Stimulated activated CD8-positive, alpha-beta memory T cell treated with anti-CD3 and anti-CD28 coated beads, Interleukin-7, amount 100 ng/mL, for 48 hours (primary cell): ENCODE data around the gene HDAC5.
"Not testable (repeated sequence)": the region's sequence is repeated elsewhere in the genome, so short reads cannot be mapped to it uniquely, and the experiment has no call there.

Experiments
- DNase-seq, 2 donors: peaks; one replicate each; pipeline ENCODE4 v3.0.0-alpha.2; 2020; ENCODE audit warnings: low read depth in 1 of 2; ENCODE audit errors: extremely low read depth in 1 of 2

The HDAC5 gene

GRCh38 chr17:44133918-44134476 is 10.6 kb upstream of the HDAC5 start:
- no peak for DNase-seq

GRCh38 chr17:44132275-44132821 is 8.9 kb upstream of the HDAC5 start:
- no peak for DNase-seq

- DNase-seq = not testable (repeated sequence)
Measured at GRCh38 chr17:44131372-44131771, 7.9 kb upstream of the HDAC5 start.

DNA sequence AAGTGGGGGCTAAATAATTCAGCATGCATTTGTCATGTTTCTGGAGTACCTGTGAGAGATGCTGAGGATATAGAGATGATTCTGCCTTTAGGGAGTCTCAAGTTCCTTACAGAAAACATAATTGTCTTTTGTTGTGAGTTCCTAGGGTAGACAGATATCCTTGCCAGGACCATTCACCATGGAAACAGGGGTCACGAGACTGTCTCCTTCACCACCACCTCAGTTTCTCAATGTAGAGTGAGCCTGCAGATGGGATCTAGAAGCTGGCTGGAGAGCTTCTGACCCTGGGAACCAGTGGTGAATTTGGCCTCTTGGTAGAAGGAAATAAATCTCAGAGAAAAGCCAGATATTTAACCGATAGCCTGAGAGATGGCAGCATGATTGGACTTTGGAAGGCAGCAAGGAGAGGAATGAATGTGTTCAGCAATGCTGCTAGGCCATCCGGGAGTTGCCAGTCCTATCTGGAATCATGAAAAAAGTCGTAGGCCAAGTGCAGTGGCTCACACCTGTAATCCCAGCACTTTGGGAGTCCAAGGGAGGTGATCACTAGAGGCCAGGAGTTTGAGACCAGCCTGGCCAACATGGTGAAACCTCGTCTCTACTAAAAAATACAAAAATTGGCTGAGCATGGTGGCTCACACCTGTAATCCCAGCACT is 7.4 kb upstream of the HDAC5 start:
- DNase-seq = no peak

DNA sequence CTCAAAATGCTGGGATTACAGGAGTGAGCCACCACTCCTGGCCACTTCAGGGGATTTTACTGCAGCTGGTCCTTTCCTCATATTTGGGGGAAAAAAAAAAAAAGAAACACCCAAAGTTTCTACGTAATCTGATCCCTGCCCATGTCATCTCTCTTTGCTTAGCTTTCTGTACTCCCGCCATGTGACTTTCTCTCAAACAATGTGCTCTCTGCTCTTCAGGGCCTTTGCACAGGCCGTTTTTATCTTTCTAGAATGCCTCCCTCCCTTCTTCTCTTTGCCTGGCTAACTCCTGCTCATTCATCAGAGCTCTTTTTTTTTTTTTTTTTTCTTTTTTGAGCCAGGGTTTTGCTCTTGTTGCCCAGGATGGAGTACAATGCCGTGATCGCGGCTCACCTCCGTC is 4.9 kb upstream of the HDAC5 start:
- no peak for DNase-seq

DNA sequence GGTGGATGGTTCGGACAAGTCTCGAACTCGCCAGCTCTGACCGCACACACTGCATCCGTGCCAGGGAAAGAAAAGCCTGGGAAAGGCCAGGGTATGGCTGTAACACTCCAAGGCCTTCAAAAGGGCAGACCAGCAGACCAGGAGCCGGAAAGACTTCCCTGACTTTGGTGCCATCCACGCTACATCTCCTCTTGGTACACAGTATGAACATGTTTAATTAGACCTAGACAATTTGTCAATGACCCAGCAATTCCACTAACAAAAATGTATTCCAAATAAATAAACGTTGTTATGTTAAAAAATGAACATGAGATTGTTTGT is 637 bp upstream of the HDAC5 start:
- DNase-seq = no peak

DNA sequence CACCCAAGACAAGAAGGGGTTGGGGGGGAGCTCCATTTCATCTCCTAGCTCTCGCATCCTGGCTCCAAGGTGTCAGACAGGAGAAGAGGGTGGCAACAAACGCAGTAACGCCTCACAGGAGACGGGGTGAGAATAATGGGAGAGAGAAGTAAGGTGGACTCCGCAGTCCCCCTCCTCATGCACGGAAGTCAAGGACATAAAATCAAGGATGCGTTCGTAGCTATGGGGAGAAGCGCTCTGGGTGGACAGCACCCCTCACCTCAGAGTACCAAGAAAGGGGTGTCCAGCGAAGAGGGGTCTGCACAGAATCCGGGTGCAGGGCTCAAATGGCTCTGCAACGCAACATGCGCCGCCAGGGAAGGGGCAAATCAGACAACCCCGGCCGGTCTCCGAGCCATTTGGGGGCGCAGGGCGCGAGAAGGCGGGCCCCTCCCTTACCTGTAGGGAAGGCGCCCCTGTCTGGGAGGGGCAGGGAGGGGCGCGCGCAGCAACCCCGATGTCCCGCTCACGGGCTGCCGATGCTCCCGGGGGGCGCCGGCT is 555 bp downstream of the HDAC5 start:
- DNase-seq = no peak

DNA sequence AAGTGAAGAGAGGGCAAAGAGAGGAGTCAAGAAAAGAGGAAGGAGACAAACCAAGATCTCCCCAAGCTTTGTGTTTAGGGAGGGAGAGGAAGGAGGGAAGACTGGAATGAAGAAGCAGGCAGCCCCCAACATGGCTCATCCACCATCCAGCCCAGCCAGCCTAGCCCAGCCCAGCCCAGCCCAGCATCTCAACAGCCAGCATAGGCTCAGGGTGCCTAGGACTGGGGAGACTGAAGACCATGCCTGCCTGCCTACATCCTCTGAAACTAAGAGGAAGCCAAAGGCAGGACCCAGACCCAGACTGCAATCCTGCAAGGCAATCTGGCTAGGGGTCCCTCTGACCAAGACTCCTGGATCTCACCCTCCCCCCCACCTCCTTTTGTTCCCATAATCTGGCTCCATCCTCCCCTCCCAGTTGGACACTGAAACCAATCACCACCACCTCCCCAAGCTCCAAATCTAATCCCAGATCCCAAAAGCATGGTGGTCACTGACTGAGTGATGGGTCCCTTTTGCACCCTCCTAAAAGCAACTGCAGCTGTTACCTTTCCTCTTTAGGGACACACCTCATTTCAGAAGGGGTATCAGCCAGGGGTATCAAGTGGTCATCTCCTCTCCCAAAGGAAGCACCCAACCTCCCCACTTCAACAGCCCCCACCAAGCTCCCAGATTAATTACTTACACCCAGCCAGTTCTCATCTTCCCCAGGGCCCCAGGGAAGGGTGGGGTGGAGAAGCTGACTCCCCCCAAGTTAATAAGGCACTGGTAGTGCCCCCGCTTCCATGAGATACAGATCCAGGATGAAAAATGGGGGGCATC is 1.2 kb downstream of the HDAC5 start:
- DNase-seq = no peak

GRCh38 chr17:44120851-44121605 is 2.4 kb downstream of the HDAC5 start:
- no peak for DNase-seq

GRCh38 chr17:44120281-44120680 is 3.2 kb downstream of the HDAC5 start:
- DNase-seq = not testable (repeated sequence)

GRCh38 chr17:44119798-44120197 is 3.6 kb downstream of the HDAC5 start:
- no peak for DNase-seq

- no peak for DNase-seq
Measured at GRCh38 chr17:44119062-44119461, 4.4 kb downstream of the HDAC5 start.

GRCh38 chr17:44118427-44119050 is 4.9 kb downstream of the HDAC5 start:
- DNase-seq = no peak

- DNase-seq = no peak
Measured at GRCh38 chr17:44117351-44117750, 6.1 kb downstream of the HDAC5 start.

GRCh38 chr17:44115585-44116415 is 7.6 kb downstream of the HDAC5 start:
- DNase-seq = no peak

- DNase-seq = no peak
Measured at GRCh38 chr17:44113868-44114840, 9.3 kb downstream of the HDAC5 start.

DNA sequence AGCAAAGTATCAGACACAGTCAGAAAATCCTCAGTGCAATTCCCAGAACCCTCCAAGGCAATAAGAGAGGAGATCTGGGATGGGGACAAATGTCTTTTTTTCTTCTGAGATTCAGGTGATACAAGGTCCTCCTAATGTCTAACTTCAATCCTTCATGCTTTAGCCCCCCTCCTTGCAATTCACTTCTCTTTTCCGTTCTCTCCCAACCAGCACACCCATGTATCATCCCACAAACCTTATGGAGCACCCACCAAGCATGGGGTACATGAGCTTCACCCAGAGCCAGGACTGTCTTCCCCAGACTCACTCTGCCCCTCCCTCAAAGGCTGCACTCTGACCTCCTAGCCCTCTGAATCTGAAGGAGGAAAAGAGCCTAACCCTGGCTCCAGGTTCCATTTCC is 10.1 kb downstream of the HDAC5 start:
- no peak for DNase-seq
